Loucy (cell line): ENCODE results near the gene KRT32.

Source experiments
- H2AFZ ChIP-seq: fragments of 200-600 bp; sonication (generic); 2 replicates; pipeline ENCODE4 v1.6.0; 2016; ENCODE audit warnings: antibody characterized with exemption, mild to moderate bottlenecking, low read length, moderate library complexity
- H3F3A ChIP-seq: fragments of 200-600 bp; 2 replicates; pipeline ENCODE4 v1.6.0; 2016; ENCODE audit warnings: antibody characterized with exemption, low read depth, mild to moderate bottlenecking
- H3K27me3 ChIP-seq: fragments of 200-600 bp; sonication (generic); 2 replicates; pipeline ENCODE4 v1.6.1; 2014; ENCODE audit warnings: low read length, mild to moderate bottlenecking; ENCODE audit not compliant: insufficient read depth, poor library complexity, severe bottlenecking
- H3K36me3 ChIP-seq: fragments of 200-600 bp; sonication (generic); 2 replicates; pipeline ENCODE4 v1.6.1; 2016; ENCODE audit warnings: low read length; ENCODE audit not compliant: insufficient read depth
- H3K4me1 ChIP-seq: fragments of 200-600 bp; sonication (generic); 2 replicates; pipeline ENCODE4 v1.5.1; 2014; ENCODE audit warnings: low read length, mild to moderate bottlenecking; ENCODE audit not compliant: insufficient read depth, poor library complexity, severe bottlenecking
- H3K4me2 ChIP-seq: fragments of 200-600 bp; sonication (generic); 2 replicates; pipeline ENCODE4 v1.6.0; 2014; ENCODE audit warnings: antibody characterized with exemption, low read length, low read depth, mild to moderate bottlenecking; ENCODE audit not compliant: poor library complexity, severe bottlenecking
- H3K4me3 ChIP-seq: fragments of 200-600 bp; sonication (generic); 2 replicates; pipeline ENCODE4 v1.5.1; 2014; ENCODE audit warnings: low read length, mild to moderate bottlenecking, mixed read lengths; ENCODE audit not compliant: poor library complexity, severe bottlenecking
- H3K79me2 ChIP-seq: fragments of 200-600 bp; sonication (generic); 2 replicates; pipeline ENCODE4 v1.6.1; 2014; ENCODE audit warnings: low read length; ENCODE audit not compliant: insufficient read depth
- H3K9ac ChIP-seq: fragments of 200-600 bp; sonication (generic); 2 replicates; pipeline ENCODE4 v1.6.0; 2014; ENCODE audit warnings: mild to moderate bottlenecking, low read depth, low read length, moderate library complexity; ENCODE audit not compliant: poor library complexity, severe bottlenecking
- H3K9me2 ChIP-seq: fragments of 200-600 bp; sonication (generic); replicated peaks from 2 replicates; pipeline ENCODE4 v1.6.1; 2016; ENCODE audit warnings: low read depth, low read length, mixed read lengths
- H3K9me3 ChIP-seq: fragments of 200-600 bp; sonication (generic); 2 replicates; pipeline ENCODE4 v1.6.1; 2014; ENCODE audit warnings: mild to moderate bottlenecking, antibody characterized with exemption, low read length, low read depth; ENCODE audit not compliant: insufficient read depth
- H4K20me1 ChIP-seq: fragments of 200-600 bp; sonication (generic); 2 replicates; pipeline ENCODE4 v1.6.0; 2014; ENCODE audit warnings: antibody characterized with exemption, low read length, mild to moderate bottlenecking; ENCODE audit not compliant: insufficient read depth, poor library complexity, severe bottlenecking
- EZH2phosphoT487 ChIP-seq: fragments of 200-600 bp; IDR thresholded peaks from 2 replicates; pipeline ENCODE4 v1.6.1; 2018; ENCODE audit warnings: antibody characterized with exemption, mild to moderate bottlenecking, moderate library complexity, borderline replicate concordance
- TF ChIP-seq, protein P1 (sequence below): fragments of 200-600 bp; sonication (generic); conservative IDR thresholded peaks from 2 replicates; pipeline ENCODE4 v1.5.1; 2014; ENCODE audit warnings: mild to moderate bottlenecking, antibody characterized with exemption, low read length

Gene KRT32

GRCh38 chr17:41466988-41467387, at the start of gene KRT32:
Gene KRT32, minus strand, starts transcription at chr17:41467386. Its CDS starts 61 bp downstream, at chr17:41467325.
- Histone ChIP-seq H3K36me3 (no peaks in the 10 kb centered on the region), H3K4me2 (no peak within 1 kb of the TSS), H2AFZ (no peak within 1 kb of the TSS), H3K4me3 (no peak within 1 kb of the TSS), H3K27me3 (peaks cover 4% of the 10 kb centered on the region), H3K4me1 (no peaks in the 10 kb centered on the region), H3K9me3 (no peaks in the 10 kb centered on the region), H3K9ac (no peak within 1 kb of the TSS), H3F3A (no peaks in the 10 kb centered on the region), H3K9me2 (no peaks in the 10 kb centered on the region), H4K20me1 (no peaks in the 10 kb centered on the region), H3K79me2 (no peaks in the 10 kb centered on the region)
- TF ChIP-seq, protein P1, sequence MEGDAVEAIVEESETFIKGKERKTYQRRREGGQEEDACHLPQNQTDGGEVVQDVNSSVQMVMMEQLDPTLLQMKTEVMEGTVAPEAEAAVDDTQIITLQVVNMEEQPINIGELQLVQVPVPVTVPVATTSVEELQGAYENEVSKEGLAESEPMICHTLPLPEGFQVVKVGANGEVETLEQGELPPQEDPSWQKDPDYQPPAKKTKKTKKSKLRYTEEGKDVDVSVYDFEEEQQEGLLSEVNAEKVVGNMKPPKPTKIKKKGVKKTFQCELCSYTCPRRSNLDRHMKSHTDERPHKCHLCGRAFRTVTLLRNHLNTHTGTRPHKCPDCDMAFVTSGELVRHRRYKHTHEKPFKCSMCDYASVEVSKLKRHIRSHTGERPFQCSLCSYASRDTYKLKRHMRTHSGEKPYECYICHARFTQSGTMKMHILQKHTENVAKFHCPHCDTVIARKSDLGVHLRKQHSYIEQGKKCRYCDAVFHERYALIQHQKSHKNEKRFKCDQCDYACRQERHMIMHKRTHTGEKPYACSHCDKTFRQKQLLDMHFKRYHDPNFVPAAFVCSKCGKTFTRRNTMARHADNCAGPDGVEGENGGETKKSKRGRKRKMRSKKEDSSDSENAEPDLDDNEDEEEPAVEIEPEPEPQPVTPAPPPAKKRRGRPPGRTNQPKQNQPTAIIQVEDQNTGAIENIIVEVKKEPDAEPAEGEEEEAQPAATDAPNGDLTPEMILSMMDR = no peak
- TF ChIP-seq EZH2phosphoT487 = no peak

GRCh38 chr17:41516830-41517283, 49.7 kb upstream of the KRT32 start:
- no peaks in the 10 kb centered on the region for H3K9me2 ChIP-seq
- no peaks in the 10 kb centered on the region for H3K9me3 ChIP-seq
- H3K9ac ChIP-seq = no peak overlapping the region
- TF ChIP-seq EZH2phosphoT487 = no peak
- TF ChIP-seq, protein P1 = no peak
- H3K79me2 ChIP-seq = no peaks in the 10 kb centered on the region
- H3F3A ChIP-seq = no peaks in the 10 kb centered on the region
- H4K20me1 ChIP-seq = no peaks in the 10 kb centered on the region
- H3K27me3 ChIP-seq = no peaks in the 10 kb centered on the region
- no peak overlapping the region for H2AFZ ChIP-seq
- no peaks in the 10 kb centered on the region for H3K36me3 ChIP-seq
- no peak overlapping the region for H3K4me3 ChIP-seq
- no peak overlapping the region for H3K4me2 ChIP-seq
- H3K4me1 ChIP-seq = no peaks in the 10 kb centered on the region

GRCh38 chr17:41516147-41516829, 49.1 kb upstream of the KRT32 start:
- Histone ChIP-seq H3K79me2 (no peaks in the 10 kb centered on the region), H3K4me3 (no peak overlapping the region), H3F3A (no peaks in the 10 kb centered on the region), H3K4me1 (no peaks in the 10 kb centered on the region), H3K27me3 (no peaks in the 10 kb centered on the region), H3K9me2 (no peaks in the 10 kb centered on the region), H2AFZ (no peak overlapping the region), H3K9ac (no peak overlapping the region), H3K36me3 (no peaks in the 10 kb centered on the region), H4K20me1 (no peaks in the 10 kb centered on the region), H3K9me3 (no peaks in the 10 kb centered on the region), H3K4me2 (no peak overlapping the region)
- TF ChIP-seq, protein P1 = no peak
- TF ChIP-seq EZH2phosphoT487 = no peak
